AG09319 (cell line): ENCODE measurements around the gene MKI67.

Experiments
- DNase-seq: peaks from one replicate; pipeline ENCODE4 v3.0.0-alpha.2; 2010; ENCODE audit warnings: low read depth; ENCODE audit errors: extremely low read depth
- TF ChIP-seq, protein P1 (sequence below): IDR thresholded peaks from 2 replicates; pipeline ENCODE4 v1.5.1; 2011; ENCODE audit warnings: low read depth, mild to moderate bottlenecking, inconsistent platforms, low read length, moderate library complexity

The MKI67 gene, protein sequence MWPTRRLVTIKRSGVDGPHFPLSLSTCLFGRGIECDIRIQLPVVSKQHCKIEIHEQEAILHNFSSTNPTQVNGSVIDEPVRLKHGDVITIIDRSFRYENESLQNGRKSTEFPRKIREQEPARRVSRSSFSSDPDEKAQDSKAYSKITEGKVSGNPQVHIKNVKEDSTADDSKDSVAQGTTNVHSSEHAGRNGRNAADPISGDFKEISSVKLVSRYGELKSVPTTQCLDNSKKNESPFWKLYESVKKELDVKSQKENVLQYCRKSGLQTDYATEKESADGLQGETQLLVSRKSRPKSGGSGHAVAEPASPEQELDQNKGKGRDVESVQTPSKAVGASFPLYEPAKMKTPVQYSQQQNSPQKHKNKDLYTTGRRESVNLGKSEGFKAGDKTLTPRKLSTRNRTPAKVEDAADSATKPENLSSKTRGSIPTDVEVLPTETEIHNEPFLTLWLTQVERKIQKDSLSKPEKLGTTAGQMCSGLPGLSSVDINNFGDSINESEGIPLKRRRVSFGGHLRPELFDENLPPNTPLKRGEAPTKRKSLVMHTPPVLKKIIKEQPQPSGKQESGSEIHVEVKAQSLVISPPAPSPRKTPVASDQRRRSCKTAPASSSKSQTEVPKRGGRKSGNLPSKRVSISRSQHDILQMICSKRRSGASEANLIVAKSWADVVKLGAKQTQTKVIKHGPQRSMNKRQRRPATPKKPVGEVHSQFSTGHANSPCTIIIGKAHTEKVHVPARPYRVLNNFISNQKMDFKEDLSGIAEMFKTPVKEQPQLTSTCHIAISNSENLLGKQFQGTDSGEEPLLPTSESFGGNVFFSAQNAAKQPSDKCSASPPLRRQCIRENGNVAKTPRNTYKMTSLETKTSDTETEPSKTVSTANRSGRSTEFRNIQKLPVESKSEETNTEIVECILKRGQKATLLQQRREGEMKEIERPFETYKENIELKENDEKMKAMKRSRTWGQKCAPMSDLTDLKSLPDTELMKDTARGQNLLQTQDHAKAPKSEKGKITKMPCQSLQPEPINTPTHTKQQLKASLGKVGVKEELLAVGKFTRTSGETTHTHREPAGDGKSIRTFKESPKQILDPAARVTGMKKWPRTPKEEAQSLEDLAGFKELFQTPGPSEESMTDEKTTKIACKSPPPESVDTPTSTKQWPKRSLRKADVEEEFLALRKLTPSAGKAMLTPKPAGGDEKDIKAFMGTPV (N-terminal part only)

DNA sequence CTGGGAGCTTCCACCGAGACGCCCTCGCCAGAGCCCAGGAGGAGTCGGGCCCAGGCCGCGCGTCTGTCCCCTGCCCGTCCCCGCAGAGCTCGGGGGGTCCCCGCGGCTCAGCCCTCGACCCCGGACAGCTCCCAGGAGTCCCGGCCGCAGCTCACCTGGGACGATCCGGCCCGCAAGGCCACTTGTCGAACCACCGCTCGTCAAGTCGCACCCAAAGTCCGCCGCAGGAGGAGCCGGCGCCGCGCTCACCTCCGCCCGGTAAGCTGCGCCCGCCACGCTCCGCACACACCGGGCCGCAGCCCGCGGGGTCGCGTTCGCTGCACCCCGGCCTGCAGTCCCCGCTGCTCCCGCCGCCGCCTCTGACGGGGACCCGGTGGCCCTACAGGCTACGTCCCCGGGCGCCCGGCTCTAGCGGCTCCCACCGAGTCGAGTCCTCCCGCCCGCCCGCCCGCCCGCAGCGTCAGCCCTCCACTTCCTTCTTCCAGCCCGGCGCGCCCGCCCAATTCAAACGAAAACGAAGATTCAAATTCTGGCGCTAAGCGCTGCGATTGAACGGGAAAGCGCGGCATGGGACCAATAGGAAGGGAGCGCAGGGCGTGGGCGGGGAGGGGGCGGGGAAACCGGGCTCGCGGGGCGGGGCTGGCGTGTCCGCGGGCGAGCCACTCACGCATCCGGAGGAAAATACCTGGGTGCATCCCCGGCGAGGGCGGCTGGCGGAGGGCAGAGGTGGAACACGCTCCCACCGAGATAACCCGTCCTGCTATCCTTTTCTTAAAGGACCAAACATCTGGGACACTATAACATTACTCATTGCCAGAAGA is at the start of gene MKI67:
MKI67 (minus strand) TSS at position 480 of the 821 bp plus-strand sequence. CDS start 756 bp downstream, outside the sequence.
- TF ChIP-seq, protein P1, sequence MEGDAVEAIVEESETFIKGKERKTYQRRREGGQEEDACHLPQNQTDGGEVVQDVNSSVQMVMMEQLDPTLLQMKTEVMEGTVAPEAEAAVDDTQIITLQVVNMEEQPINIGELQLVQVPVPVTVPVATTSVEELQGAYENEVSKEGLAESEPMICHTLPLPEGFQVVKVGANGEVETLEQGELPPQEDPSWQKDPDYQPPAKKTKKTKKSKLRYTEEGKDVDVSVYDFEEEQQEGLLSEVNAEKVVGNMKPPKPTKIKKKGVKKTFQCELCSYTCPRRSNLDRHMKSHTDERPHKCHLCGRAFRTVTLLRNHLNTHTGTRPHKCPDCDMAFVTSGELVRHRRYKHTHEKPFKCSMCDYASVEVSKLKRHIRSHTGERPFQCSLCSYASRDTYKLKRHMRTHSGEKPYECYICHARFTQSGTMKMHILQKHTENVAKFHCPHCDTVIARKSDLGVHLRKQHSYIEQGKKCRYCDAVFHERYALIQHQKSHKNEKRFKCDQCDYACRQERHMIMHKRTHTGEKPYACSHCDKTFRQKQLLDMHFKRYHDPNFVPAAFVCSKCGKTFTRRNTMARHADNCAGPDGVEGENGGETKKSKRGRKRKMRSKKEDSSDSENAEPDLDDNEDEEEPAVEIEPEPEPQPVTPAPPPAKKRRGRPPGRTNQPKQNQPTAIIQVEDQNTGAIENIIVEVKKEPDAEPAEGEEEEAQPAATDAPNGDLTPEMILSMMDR: no peak

DNA sequence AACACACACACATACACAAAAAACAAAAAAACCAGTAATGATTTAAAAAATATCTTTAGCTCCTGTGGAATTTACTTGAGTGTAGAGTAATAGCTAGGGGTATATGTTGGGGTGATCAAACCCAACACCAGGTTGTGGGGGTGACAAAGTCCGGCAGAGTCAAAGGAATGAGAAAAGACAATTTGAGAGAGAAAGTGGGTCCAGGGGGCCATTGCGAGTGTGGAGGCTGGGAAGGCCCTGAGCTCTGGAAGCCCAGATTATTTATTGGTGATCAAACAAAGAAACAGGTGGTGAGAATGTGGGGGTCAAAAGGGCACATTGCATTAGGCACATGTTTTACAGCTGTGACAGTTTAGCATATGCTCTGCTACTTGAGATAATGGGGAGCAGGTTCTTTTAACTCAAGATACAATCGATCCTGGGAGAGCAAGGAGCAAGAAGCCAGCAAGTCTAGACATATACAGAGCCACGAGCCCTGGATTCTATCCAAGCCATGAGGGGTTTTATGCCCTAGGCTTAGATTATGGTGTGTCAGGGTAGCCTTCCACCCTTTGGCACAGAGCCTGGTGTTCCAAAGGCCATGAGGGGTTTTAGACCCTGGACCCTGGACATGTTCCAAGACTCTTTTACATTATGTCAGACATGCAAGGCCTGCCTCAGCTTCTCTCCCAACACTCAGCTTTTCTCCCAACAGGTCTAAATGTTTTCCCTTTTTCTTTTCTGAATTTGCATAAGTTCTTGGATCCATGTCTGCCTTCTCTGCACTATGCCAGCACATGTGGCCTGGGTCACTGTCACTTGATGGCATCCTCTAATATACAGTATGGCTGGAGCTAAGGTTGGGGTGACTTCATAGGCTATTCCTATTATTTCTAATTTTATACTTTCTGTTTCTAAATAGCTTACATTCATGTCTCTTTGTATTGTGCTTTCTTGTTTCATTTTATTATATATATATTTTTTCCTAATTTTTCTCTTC is 48.6 kb upstream of the MKI67 start:
- TF ChIP-seq, protein P1: no peak

More for the DNA sequence above, at the start of gene MKI67:
- DNase-seq: peak; percentile 54

DNA sequence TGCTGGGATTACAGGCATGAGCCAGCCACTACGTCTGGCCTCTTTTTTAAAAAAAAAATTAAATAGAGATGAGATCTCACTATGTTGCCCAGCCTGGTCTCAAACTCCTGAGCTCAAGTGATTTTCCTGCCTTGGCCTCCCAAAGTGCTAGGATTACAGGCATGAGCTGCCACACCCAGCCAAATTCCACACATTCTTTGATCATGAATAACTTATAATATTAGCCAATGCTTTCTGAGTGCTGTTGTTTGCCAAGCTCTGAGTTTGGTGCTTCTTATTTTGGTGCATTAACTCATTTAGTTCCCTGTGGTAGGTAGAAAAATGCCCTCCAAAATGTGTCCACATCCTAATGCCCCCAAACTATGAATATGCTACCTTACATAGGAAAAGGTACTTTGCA is 47.2 kb upstream of the MKI67 start:
- DNase-seq: no peak
- TF ChIP-seq, protein P1: no peak

More for the DNA sequence above, 48.6 kb upstream of the MKI67 start:
- DNase-seq: no peak

DNA sequence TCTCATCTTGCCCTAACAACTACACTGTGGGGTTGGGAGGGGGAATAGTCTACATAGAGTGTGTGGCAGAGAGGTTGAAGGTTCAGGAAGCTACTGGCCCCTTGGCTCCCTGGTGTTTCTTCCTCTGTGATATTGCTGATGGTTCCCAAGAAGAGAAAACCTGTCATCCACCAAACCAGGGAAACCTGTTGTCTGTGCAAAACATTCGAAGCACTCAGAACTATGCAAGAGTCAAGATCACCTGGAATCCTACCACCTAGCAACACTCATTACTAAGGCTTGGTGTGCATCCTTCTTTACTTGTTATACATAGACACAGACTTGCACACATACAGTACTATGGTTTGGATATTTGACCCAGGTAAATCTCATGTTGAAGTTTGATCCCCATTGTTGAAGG is 46.5 kb upstream of the MKI67 start:
- DNase-seq: no peak
- TF ChIP-seq, protein P1: no peak

DNA sequence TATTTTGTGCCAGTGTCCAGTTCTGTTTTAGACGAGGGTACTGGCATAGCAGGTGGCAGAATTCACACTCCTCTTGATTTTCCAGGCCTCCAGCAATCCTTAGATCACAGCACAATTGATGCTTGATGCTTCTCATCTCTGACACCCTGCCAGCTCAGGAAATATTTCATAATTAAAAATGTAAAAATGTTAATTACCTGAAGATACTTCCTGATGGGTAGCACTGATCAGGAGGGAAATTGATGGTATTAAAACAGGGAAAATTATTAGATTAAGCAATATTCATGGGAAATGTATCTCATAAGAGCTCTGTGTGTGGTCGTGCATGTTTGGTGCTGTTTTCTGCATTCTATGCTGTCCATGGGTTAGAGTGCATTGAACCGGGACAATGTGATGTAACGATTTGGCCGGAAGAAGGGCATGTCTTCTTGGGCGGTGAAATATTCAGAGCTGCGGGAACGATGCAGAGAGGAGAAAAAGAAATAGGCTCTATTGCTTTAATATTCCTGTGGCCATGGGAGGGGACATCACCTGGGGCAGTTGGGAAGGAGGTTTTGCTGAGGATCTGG is 43.7 kb upstream of the MKI67 start:
- TF ChIP-seq, protein P1: no peak
- DNase-seq: no peak
